ENCODE results near the gene TRAPPC5. TPM values are rescaled to one million over a fixed set of nuclear protein-coding genes. Genes with fewer than 3 reads are reported as not detected.
A peak's percentile ranks its signal among the peaks of the same experiment; 100 is the strongest.

TRAPPC5 gene
- total RNA-seq, 1 donor from 2014 or later: 88.8 TPM

DNA sequence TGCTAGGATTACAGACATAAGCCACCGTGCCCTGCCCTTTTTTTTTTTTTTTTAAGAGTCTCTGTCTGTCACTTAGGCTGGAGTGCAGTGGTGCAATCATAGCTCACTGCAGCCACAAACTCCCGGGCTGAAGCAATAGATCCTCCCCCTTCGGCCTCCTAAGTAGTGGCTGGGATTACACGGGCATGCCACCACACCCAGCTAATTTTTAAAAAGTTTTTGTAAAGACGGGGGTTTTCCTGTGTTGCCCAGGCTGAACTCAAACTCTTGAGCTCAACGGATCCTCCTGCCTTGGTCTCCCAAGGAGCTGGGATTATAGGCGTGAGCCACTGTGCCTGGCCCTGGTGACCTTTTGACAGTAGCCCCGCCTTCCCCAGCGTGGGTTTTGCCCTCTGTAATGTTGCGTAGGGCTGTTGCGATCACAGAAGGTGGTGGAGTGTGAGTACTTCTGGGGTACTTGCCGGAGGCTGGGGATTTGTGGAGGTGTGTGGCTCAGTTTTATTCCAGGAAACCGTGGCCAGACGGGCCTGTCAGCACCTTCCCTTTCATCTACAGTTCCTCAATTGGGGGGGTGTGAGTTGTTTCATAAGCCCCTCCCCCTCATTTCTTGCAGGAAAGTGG is 23.4 kb upstream of the TRAPPC5 start:
- Mint-ChIP-seq H3K4me3 (ENCODE audit: low read depth) (no peak overlapping the region), H3K4me1 (ENCODE audit: low read depth) (peaks cover 5% of the 10 kb centered on the region), H3K27me3 (peaks cover 42% of the 10 kb centered on the region), H3K27ac (no peak overlapping the region), H3K9me3 (ENCODE audit: low read depth) (no peaks in the 10 kb centered on the region), H3K36me3 (ENCODE audit: insufficient read depth) (no peaks in the 10 kb centered on the region)
- no peak for DNase-seq (ENCODE audit: low spot score, unreplicated experiment)
- TF ChIP-seq, protein P1, sequence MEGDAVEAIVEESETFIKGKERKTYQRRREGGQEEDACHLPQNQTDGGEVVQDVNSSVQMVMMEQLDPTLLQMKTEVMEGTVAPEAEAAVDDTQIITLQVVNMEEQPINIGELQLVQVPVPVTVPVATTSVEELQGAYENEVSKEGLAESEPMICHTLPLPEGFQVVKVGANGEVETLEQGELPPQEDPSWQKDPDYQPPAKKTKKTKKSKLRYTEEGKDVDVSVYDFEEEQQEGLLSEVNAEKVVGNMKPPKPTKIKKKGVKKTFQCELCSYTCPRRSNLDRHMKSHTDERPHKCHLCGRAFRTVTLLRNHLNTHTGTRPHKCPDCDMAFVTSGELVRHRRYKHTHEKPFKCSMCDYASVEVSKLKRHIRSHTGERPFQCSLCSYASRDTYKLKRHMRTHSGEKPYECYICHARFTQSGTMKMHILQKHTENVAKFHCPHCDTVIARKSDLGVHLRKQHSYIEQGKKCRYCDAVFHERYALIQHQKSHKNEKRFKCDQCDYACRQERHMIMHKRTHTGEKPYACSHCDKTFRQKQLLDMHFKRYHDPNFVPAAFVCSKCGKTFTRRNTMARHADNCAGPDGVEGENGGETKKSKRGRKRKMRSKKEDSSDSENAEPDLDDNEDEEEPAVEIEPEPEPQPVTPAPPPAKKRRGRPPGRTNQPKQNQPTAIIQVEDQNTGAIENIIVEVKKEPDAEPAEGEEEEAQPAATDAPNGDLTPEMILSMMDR (IDR thresholded peaks at IDR 0.05; ENCODE audit: unreplicated experiment): no peak

- H3K27ac Mint-ChIP-seq: peak overlapping the region; percentile 23
- peaks cover 36% of the 10 kb centered on the region for H3K27me3 Mint-ChIP-seq
- no peaks in the 10 kb centered on the region for H3K4me1 Mint-ChIP-seq (ENCODE audit: low read depth)
- TF ChIP-seq, protein P1 (IDR thresholded peaks at IDR 0.05; ENCODE audit: unreplicated experiment): no peak
- no peak overlapping the region for H3K4me3 Mint-ChIP-seq (ENCODE audit: low read depth)
- H3K36me3 Mint-ChIP-seq (ENCODE audit: insufficient read depth): no peaks in the 10 kb centered on the region
- H3K9me3 Mint-ChIP-seq (ENCODE audit: low read depth): no peaks in the 10 kb centered on the region
- no peak for DNase-seq (ENCODE audit: low spot score, unreplicated experiment)
Measured at GRCh38 chr19:7658219-7658686, 22.4 kb upstream of the TRAPPC5 start.

DNA sequence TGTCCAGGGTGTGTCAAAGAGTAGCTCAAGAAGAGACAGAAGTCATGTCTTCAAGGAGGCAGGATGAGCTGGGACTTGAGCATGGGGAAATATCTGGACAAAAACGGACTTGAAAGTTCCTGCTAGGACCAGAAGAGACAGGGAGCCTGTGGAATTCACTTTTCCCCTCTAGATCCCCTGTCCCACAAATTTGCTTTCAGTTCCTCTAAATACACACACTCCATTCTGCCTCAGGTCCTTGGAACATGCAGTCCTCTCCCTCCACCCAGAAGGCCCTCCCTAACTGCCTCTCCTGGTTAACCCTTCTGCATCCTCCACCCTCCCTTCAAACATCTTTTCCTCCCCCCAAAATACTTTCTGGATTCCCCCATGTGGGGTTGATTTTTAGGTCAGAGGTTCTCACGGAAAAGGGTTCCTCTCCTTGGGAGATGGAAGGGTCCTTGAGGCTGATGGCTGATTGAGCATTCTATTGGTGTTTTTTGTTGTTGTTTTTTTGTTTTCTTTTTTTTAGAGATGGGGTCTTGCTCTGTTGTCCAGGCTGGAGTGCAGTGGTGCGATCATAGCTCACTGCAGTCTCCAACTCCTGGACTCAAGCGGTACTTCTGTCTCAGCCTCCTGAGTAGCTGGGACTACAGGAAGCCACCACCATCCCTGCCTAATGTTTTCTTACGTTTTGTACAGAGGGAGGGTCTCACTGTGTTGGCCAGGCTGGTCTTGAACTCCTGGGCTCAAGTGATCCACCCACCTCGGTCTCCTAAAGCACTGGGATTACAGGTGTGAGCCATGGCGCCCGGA is 18.7 kb upstream of the TRAPPC5 start:
- Mint-ChIP-seq H3K36me3 (ENCODE audit: insufficient read depth) (no peaks in the 10 kb centered on the region), H3K9me3 (ENCODE audit: low read depth) (no peaks in the 10 kb centered on the region), H3K27ac (no peak overlapping the region), H3K27me3 (peaks cover 36% of the 10 kb centered on the region), H3K4me3 (ENCODE audit: low read depth) (no peak overlapping the region), H3K4me1 (ENCODE audit: low read depth) (no peaks in the 10 kb centered on the region)
- no peak for DNase-seq (ENCODE audit: low spot score, unreplicated experiment)
- TF ChIP-seq, protein P1 (IDR thresholded peaks at IDR 0.05; ENCODE audit: unreplicated experiment): no peak

- Mint-ChIP-seq H3K27me3 (peaks cover 37% of the 10 kb centered on the region), H3K36me3 (ENCODE audit: insufficient read depth) (no peaks in the 10 kb centered on the region), H3K27ac (no peak overlapping the region), H3K4me3 (ENCODE audit: low read depth) (no peak overlapping the region), H3K4me1 (ENCODE audit: low read depth) (no peaks in the 10 kb centered on the region), H3K9me3 (ENCODE audit: low read depth) (no peaks in the 10 kb centered on the region)
- DNase-seq (ENCODE audit: low spot score, unreplicated experiment): no peak
- TF ChIP-seq, protein P1 (IDR thresholded peaks at IDR 0.05; ENCODE audit: unreplicated experiment): no peak
Measured at GRCh38 chr19:7662657-7663056, 18.0 kb upstream of the TRAPPC5 start.

DNA sequence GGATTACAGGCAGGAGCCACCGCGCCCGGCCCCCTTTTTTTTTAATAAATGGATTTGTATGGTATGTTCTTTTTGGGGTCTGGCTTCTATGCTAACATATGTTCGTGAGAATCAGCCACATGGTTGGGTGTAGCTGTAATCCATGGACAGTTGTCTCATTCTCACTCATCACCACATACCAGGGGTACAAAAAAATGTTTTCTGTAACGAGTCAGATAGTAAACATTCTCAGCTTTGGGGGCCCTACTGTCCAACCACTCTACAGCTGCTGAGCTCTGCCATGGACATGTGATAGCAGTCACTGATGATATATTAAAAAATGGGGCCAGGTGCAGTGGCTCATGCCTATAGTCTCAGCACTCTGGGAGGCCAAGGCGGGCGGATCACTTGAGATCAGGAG is 16.9 kb upstream of the TRAPPC5 start:
- Mint-ChIP-seq H3K36me3 (ENCODE audit: insufficient read depth) (no peaks in the 10 kb centered on the region), H3K4me3 (ENCODE audit: low read depth) (no peak overlapping the region), H3K9me3 (ENCODE audit: low read depth) (no peaks in the 10 kb centered on the region), H3K27ac (no peak overlapping the region), H3K4me1 (ENCODE audit: low read depth) (no peaks in the 10 kb centered on the region), H3K27me3 (peaks cover 39% of the 10 kb centered on the region)
- DNase-seq (ENCODE audit: low spot score, unreplicated experiment): no peak
- TF ChIP-seq, protein P1 (IDR thresholded peaks at IDR 0.05; ENCODE audit: unreplicated experiment): no peak
